H9 (cell line): ENCODE results near the gene ZNF444. TPM values are rescaled to one million over a fixed set of nuclear protein-coding genes. Genes with fewer than 3 reads are reported as not detected.

Experiments used
- DNase-seq: peaks from one replicate; pipeline ENCODE4 v3.0.0-alpha.2; 2017
- H2AFZ ChIP-seq: one replicate; pipeline ENCODE4 v1.6.1; 2013; ENCODE audit warnings: mild to moderate bottlenecking, low read length, control low read depth, moderate library complexity
- H2AK5ac ChIP-seq: 2 replicates; pipeline ENCODE4 v1.6.1; 2013; ENCODE audit warnings: low read length, control low read depth, mixed read lengths; ENCODE audit not compliant: insufficient read length
- H2BK120ac ChIP-seq: one replicate; pipeline ENCODE4 v1.6.1; 2013; ENCODE audit warnings: low read depth, mild to moderate bottlenecking, low read length, control low read depth, inconsistent platforms; ENCODE audit not compliant: poor library complexity, severe bottlenecking
- H2BK12ac ChIP-seq: 2 replicates; pipeline ENCODE4 v1.6.1; 2013; ENCODE audit warnings: low read length, control low read depth, mixed read lengths, low read depth; ENCODE audit not compliant: insufficient read length
- H2BK15ac ChIP-seq: 2 replicates; pipeline ENCODE4 v1.6.1; 2013; ENCODE audit warnings: low read depth, low read length, control low read depth
- H2BK20ac ChIP-seq: one replicate; pipeline ENCODE4 v1.6.1; 2013; ENCODE audit warnings: low read depth, mild to moderate bottlenecking, low read length, control low read depth, inconsistent platforms; ENCODE audit not compliant: poor library complexity, severe bottlenecking
- H2BK5ac ChIP-seq: 2 replicates; pipeline ENCODE4 v1.6.1; 2013; ENCODE audit warnings: low read length, control low read depth, mixed read lengths; ENCODE audit not compliant: insufficient read length
- H3K14ac ChIP-seq: 2 replicates; pipeline ENCODE4 v1.6.1; 2013; ENCODE audit warnings: low read length, control low read depth; ENCODE audit not compliant: insufficient read depth
- H3K18ac ChIP-seq: 2 replicates; pipeline ENCODE4 v1.6.1; 2013; ENCODE audit warnings: low read depth, mild to moderate bottlenecking, mixed read lengths, low read length, control low read depth; ENCODE audit not compliant: insufficient read length
- H3K23ac ChIP-seq: 2 replicates; pipeline ENCODE4 v1.6.1; 2013; ENCODE audit warnings: low read length, control low read depth, mixed read lengths, low read depth; ENCODE audit not compliant: insufficient read length
- H3K23me2 ChIP-seq: 2 replicates; pipeline ENCODE4 v1.6.1; 2013; ENCODE audit warnings: low read depth, mild to moderate bottlenecking, mixed read lengths, low read length, control low read depth; ENCODE audit not compliant: insufficient read length, poor library complexity, severe bottlenecking
- H3K27ac ChIP-seq: 2 replicates; pipeline ENCODE4 v1.5.1; 2013; ENCODE audit warnings: low read length, control low read depth, mixed read lengths, low read depth; ENCODE audit not compliant: insufficient read length
- H3K27me3 ChIP-seq: 2 replicates; pipeline ENCODE4 v1.6.1; 2013; ENCODE audit warnings: low read length, control low read depth, inconsistent platforms; ENCODE audit not compliant: insufficient read depth
- H3K4ac ChIP-seq: 2 replicates; pipeline ENCODE4 v1.6.1; 2013; ENCODE audit warnings: low read depth, mild to moderate bottlenecking, control low read depth, inconsistent platforms, low read length, moderate library complexity
- H3K4me1 ChIP-seq: 2 replicates; pipeline ENCODE4 v1.6.1; 2013; ENCODE audit warnings: low read length, control low read depth, inconsistent platforms; ENCODE audit not compliant: insufficient read depth
- H3K4me2 ChIP-seq: 2 replicates; pipeline ENCODE4 v1.6.1; 2013; ENCODE audit warnings: low read length, control low read depth, mixed read lengths; ENCODE audit not compliant: insufficient read length, insufficient read depth
- H3K56ac ChIP-seq: 2 replicates; pipeline ENCODE4 v1.6.1; 2013; ENCODE audit warnings: low read depth, mild to moderate bottlenecking, mixed read lengths, low read length, control low read depth; ENCODE audit not compliant: insufficient read length
- H3K79me1 ChIP-seq: 2 replicates; pipeline ENCODE4 v1.6.1; 2013; ENCODE audit warnings: low read depth, mild to moderate bottlenecking, moderate library complexity, low read length, control low read depth, inconsistent platforms; ENCODE audit not compliant: insufficient read depth, poor library complexity, severe bottlenecking
- H3K79me2 ChIP-seq: 2 replicates; pipeline ENCODE4 v1.6.1; 2013; ENCODE audit warnings: low read length, control low read depth, inconsistent platforms; ENCODE audit not compliant: insufficient read depth
- H3K9ac ChIP-seq: 2 replicates; pipeline ENCODE4 v1.6.1; 2013; ENCODE audit warnings: low read length, control low read depth, mixed read lengths; ENCODE audit not compliant: insufficient read length; ENCODE audit errors: extremely low read depth
- H3K9me3 ChIP-seq: one replicate; pipeline ENCODE4 v1.6.1; 2013; ENCODE audit warnings: low read depth, low read length, inconsistent platforms; ENCODE audit not compliant: control insufficient read depth
- H3T11ph ChIP-seq: one replicate; pipeline ENCODE4 v1.6.1; 2013; ENCODE audit warnings: mild to moderate bottlenecking, low read length, control low read depth, inconsistent platforms
- H4K20me1 ChIP-seq: one replicate; pipeline ENCODE4 v1.6.1; 2013; ENCODE audit not compliant: control insufficient read depth, insufficient read length, insufficient read depth
- H4K5ac ChIP-seq: 2 replicates; pipeline ENCODE4 v1.6.1; 2013; ENCODE audit warnings: low read depth, mild to moderate bottlenecking, mixed read lengths, low read length, control low read depth; ENCODE audit not compliant: insufficient read length
- H4K8ac ChIP-seq: replicated peaks from 2 replicates; pipeline ENCODE4 v1.6.1; 2013; ENCODE audit warnings: low read length, control low read depth, mixed read lengths, low read depth; ENCODE audit not compliant: insufficient read length
- H4K91ac ChIP-seq: 2 replicates; pipeline ENCODE4 v1.6.1; 2013; ENCODE audit warnings: low read depth, mild to moderate bottlenecking, moderate library complexity, mixed read lengths, low read length, control low read depth; ENCODE audit not compliant: insufficient read length
- H3K27ac Mint-ChIP-seq, 3 experiments: 2 replicates in 2 of 3; 3 replicates in 1 of 3; pipeline ENCODE4 v1.8.0; 2020 to 2021; ENCODE audit warnings: mixed read lengths in 3 of 3, mild to moderate bottlenecking in 1 of 3, moderate library complexity in 1 of 3
- H3K27me3 Mint-ChIP-seq: 2 replicates; pipeline ENCODE4 v1.8.0; 2021; ENCODE audit warnings: low read depth, mild to moderate bottlenecking, moderate library complexity, mixed read lengths
- H3K36me3 Mint-ChIP-seq, 3 experiments: 2 replicates in 2 of 3; 3 replicates in 1 of 3; pipeline ENCODE4 v1.8.0; 2020 to 2021; ENCODE audit warnings: low read depth in 3 of 3, mixed read lengths in 3 of 3; ENCODE audit not compliant: insufficient read depth in 1 of 3
- H3K4me1 Mint-ChIP-seq, 2 experiments: 2 replicates each; pipeline ENCODE4 v1.8.0; 2020; ENCODE audit warnings: mixed read lengths in 2 of 2
- H3K4me3 Mint-ChIP-seq, 2 experiments: 2 replicates in 1 of 2; 3 replicates in 1 of 2; pipeline ENCODE4 v1.8.0; 2020 to 2021; ENCODE audit warnings: mild to moderate bottlenecking in 2 of 2, mixed read lengths in 2 of 2, moderate library complexity in 1 of 2
- H3K9me3 Mint-ChIP-seq, 2 experiments: 2 replicates in 1 of 2; 3 replicates in 1 of 2; pipeline ENCODE4 v1.8.0; 2020; ENCODE audit warnings: mild to moderate bottlenecking in 2 of 2, mixed read lengths in 2 of 2, moderate library complexity in 1 of 2
- WGBS: extraction: QIAGEN DNeasy Blood & Tissue Kit; methylation state at CpG from one replicate; pipeline ENCODE4 v1.1.7; 2013; ENCODE audit warnings: missing lambda C conversion rate, low lambda C conversion rate, mixed read lengths; ENCODE audit not compliant: insufficient read length; ENCODE audit errors: extremely low coverage; 5-methylcytosine and 5-hydroxymethylcytosine counted together
- total RNA-seq: library from RNA; stranded (reverse); gene quantifications from 2 replicates; pipeline ENCODE4 v1.2.1, GENCODE V29; 2021
- TF ChIP-seq, protein P1 (sequence below): fragments of 200-600 bp; sonication (generic); conservative IDR thresholded peaks from 3 replicates; pipeline ENCODE4 v1.8.0; 2021; ENCODE audit warnings: antibody characterized with exemption, mild to moderate bottlenecking

Gene ZNF444
- total RNA-seq, 1 experiment from 2014 or later = 49.7 TPM

DNA sequence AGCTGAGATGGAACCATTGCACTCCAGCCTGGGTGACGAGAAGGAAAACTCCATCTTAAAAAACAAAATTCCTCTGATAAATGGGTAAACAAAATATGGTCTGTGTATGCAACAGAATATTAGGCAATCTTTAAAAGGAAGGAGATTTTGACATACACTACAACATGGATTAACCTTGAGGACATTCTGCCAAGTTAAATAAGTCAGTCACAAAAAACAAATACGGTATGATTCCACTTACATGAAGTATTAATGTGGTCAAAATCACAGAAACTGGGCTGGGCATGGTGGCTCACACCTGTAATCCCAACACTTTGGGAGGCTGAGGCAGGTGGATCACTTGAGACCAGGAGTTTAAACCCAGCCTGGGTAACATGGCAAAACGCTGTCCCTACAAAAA is 3.0 kb upstream of the ZNF444 start:
- no CpG with 5 or more reads among the region's 3 CpGs for WGBS
- no peak overlapping the region for H3K4me3 Mint-ChIP-seq
- Histone ChIP-seq H4K8ac (no peak overlapping the region), H2AK5ac (no peak overlapping the region), H3K27me3 (no peaks in the 10 kb centered on the region), H3K4ac (no peak overlapping the region), H3K4me2 (no peak overlapping the region), H3K9me3 (no peaks in the 10 kb centered on the region), H3K79me2 (peaks cover 1% of the 10 kb centered on the region; the same call in 1 of the 2 replicates), H3K4me1 (peaks cover 7% of the 10 kb centered on the region; the same call in 1 of the 2 replicates), H2BK5ac (no peak overlapping the region), H2BK12ac (no peak overlapping the region), H4K5ac (no peak overlapping the region), H3K18ac (no peak overlapping the region), H2BK15ac (no peak overlapping the region), H3K23ac (no peak overlapping the region), H3K23me2 (peaks cover 13% of the 10 kb centered on the region), H3K56ac (no peak overlapping the region), H3K14ac (no peak overlapping the region), H2BK20ac (no peak overlapping the region), H3K9ac (no peak overlapping the region), H3K27ac (no peak overlapping the region), H2BK120ac (no peak overlapping the region), H4K20me1 (no peaks in the 10 kb centered on the region), H4K91ac (no peak overlapping the region), H3T11ph (no peak overlapping the region), H2AFZ (no peak overlapping the region), H3K79me1 (no peaks in the 10 kb centered on the region)
- H3K4me1 Mint-ChIP-seq = peaks cover 42 to 43% of the 10 kb centered on the region in 2 experiments
- H3K27me3 Mint-ChIP-seq = no peaks in the 10 kb centered on the region
- TF ChIP-seq, protein P1, sequence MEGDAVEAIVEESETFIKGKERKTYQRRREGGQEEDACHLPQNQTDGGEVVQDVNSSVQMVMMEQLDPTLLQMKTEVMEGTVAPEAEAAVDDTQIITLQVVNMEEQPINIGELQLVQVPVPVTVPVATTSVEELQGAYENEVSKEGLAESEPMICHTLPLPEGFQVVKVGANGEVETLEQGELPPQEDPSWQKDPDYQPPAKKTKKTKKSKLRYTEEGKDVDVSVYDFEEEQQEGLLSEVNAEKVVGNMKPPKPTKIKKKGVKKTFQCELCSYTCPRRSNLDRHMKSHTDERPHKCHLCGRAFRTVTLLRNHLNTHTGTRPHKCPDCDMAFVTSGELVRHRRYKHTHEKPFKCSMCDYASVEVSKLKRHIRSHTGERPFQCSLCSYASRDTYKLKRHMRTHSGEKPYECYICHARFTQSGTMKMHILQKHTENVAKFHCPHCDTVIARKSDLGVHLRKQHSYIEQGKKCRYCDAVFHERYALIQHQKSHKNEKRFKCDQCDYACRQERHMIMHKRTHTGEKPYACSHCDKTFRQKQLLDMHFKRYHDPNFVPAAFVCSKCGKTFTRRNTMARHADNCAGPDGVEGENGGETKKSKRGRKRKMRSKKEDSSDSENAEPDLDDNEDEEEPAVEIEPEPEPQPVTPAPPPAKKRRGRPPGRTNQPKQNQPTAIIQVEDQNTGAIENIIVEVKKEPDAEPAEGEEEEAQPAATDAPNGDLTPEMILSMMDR = no peak
- 0 out of 5 replicates have a peak, but pooled peaks cover 0 to 2% of the 10 kb centered on the region in 2 experiments for H3K9me3 Mint-ChIP-seq
- H3K27ac Mint-ChIP-seq = no peak overlapping the region; a peak in 1 of 7 replicates
- H3K36me3 Mint-ChIP-seq = no peaks in the 10 kb centered on the region
- no peak for DNase-seq
